HepG2 (cell line): ENCODE measurements around the gene DIPK1B. TPM values are rescaled to one million over a fixed set of nuclear protein-coding genes. Genes with fewer than 3 reads are reported as not detected.
A peak's percentile ranks its signal among the peaks of the same experiment; 100 is the strongest.

Experiments used
- AHR ChIP-seq: IDR thresholded peaks from 2 replicates; pipeline ENCODE4 v1.6.1; 2018; ENCODE audit warnings: missing genetic modification reagents, missing compliant biosample characterization
- ARID4A ChIP-seq: sonication (generic); formaldehyde crosslinking; IDR thresholded peaks from 2 replicates; pipeline ENCODE4 v1.5.0; 2020; ENCODE audit warnings: mild to moderate bottlenecking, missing genetic modification reagents, borderline replicate concordance
- FOSL1 ChIP-seq: sonication (generic); formaldehyde crosslinking; IDR thresholded peaks from 2 replicates; pipeline ENCODE4 v1.9.0; 2021; ENCODE audit warnings: missing genetic modification reagents, borderline replicate concordance
- HNRNPH1 ChIP-seq: fragments of 200-400 bp; formaldehyde crosslinking; optimal IDR thresholded peaks from 2 replicates; pipeline ENCODE3; 2017; ENCODE audit warnings: mild to moderate bottlenecking, low read depth, low read length
- RBM22 ChIP-seq: fragments of 200-400 bp; formaldehyde crosslinking; optimal IDR thresholded peaks from 2 replicates; pipeline ENCODE3; 2017; ENCODE audit warnings: mild to moderate bottlenecking, low read length, moderate library complexity
- ZNF335 ChIP-seq: sonication (generic); formaldehyde crosslinking; IDR thresholded peaks from 2 replicates; pipeline ENCODE4 v1.4.0; 2020; ENCODE audit warnings: missing genetic modification reagents
- ZNF354B ChIP-seq: sonication (generic); formaldehyde crosslinking; IDR thresholded peaks from 2 replicates; pipeline ENCODE4 v1.8.0; 2022; ENCODE audit warnings: mild to moderate bottlenecking, missing genetic modification reagents
- ZNF646 ChIP-seq: sonication (generic); formaldehyde crosslinking; IDR thresholded peaks from 2 replicates; pipeline ENCODE4 v1.9.0; 2021; ENCODE audit warnings: mild to moderate bottlenecking, missing genetic modification reagents
- ZNF691 ChIP-seq: sonication (generic); formaldehyde crosslinking; IDR thresholded peaks from 2 replicates; pipeline ENCODE4 v1.4.0; 2020; ENCODE audit warnings: missing genetic modification reagents, low read depth, mild to moderate bottlenecking, borderline replicate concordance
- polyA plus RNA-seq, 8 experiments: library from polyadenylated mRNA; depleted of rRNA in 3 of 8; stranded (reverse) in 7 of 8; unstranded in 1 of 8; fragments of >200 nt; fragmentation: Illumina TruSeq in 4 of 8; extraction: Trizol in 4 of 8; gene quantifications; 2 replicates each; pipeline versions ENCODE4 v1.2.1 to v1.2.3, GENCODE V29; 2011 to 2016; ENCODE audit warnings: low read depth in 4 of 8, missing spikeins in 1 of 8, mixed read lengths in 1 of 8; ENCODE audit not compliant: insufficient read depth in 1 of 8
- total RNA-seq, 5 experiments: library from RNA; depleted of rRNA; stranded (reverse); fragments of >200 nt; fragmentation: Illumina TruSeq; extraction: Trizol; gene quantifications; 2 replicates each; pipeline ENCODE4 v1.2.3, GENCODE V29; 2016; ENCODE audit warnings: low read depth in 1 of 5
- TF ChIP-seq, protein P1 (sequence below): sonication (generic); formaldehyde crosslinking; IDR thresholded peaks from 2 replicates; pipeline ENCODE4 v1.9.0; 2021; ENCODE audit warnings: missing genetic modification reagents, mild to moderate bottlenecking, borderline replicate concordance
- TF ChIP-seq, protein P2 (sequence below): sonication (generic); formaldehyde crosslinking; IDR thresholded peaks from 2 replicates; pipeline ENCODE4 v1.4.0; 2020; ENCODE audit warnings: missing genetic modification reagents

The DIPK1B gene
- total and polyA plus RNA-seq, 2 of the 13 experiments (the other 11 are each of a cell fraction or from before 2014, with no cell fraction given), result 0.18 to 3.9 TPM

- TF ChIP-seq, protein P1, sequence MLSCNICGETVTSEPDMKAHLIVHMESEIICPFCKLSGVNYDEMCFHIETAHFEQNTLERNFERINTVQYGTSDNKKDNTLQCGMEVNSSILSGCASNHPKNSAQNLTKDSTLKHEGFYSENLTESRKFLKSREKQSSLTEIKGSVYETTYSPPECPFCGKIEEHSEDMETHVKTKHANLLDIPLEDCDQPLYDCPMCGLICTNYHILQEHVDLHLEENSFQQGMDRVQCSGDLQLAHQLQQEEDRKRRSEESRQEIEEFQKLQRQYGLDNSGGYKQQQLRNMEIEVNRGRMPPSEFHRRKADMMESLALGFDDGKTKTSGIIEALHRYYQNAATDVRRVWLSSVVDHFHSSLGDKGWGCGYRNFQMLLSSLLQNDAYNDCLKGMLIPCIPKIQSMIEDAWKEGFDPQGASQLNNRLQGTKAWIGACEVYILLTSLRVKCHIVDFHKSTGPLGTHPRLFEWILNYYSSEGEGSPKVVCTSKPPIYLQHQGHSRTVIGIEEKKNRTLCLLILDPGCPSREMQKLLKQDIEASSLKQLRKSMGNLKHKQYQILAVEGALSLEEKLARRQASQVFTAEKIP (CRISPR knock-in tag), result no peak
- no peak for TF ChIP-seq ZNF354B (CRISPR knock-in tag)
- TF ChIP-seq AHR (CRISPR knock-in tag), result no peak
- TF ChIP-seq ARID4A (CRISPR knock-in tag), result no peak; the same call in 1 of the 2 replicates
- TF ChIP-seq ZNF646 (CRISPR knock-in tag), result no peak
- TF ChIP-seq FOSL1 (CRISPR knock-in tag), result no peak
- no peak for TF ChIP-seq ZNF335 (CRISPR knock-in tag)
- no peak for TF ChIP-seq ZNF691
- TF ChIP-seq, protein P2, sequence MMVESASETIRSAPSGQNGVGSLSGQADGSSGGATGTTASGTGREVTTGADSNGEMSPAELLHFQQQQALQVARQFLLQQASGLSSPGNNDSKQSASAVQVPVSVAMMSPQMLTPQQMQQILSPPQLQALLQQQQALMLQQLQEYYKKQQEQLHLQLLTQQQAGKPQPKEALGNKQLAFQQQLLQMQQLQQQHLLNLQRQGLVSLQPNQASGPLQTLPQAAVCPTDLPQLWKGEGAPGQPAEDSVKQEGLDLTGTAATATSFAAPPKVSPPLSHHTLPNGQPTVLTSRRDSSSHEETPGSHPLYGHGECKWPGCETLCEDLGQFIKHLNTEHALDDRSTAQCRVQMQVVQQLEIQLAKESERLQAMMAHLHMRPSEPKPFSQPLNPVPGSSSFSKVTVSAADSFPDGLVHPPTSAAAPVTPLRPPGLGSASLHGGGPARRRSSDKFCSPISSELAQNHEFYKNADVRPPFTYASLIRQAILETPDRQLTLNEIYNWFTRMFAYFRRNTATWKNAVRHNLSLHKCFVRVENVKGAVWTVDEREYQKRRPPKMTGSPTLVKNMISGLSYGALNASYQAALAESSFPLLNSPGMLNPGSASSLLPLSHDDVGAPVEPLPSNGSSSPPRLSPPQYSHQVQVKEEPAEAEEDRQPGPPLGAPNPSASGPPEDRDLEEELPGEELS, result peak; percentile 40; the same call in 1 of the 2 replicates
- no peak for TF ChIP-seq RBM22
- TF ChIP-seq HNRNPH1, result no peak
These were observed 37.5 kb upstream of the DIPK1B start (continued) for GRCh38 chr9:136674786-136675349.
